Nephron progenitor cell (in vitro differentiated cells): ENCODE measurements around the gene KIF5A.
"Not testable (repeated sequence)": the region's sequence is repeated elsewhere in the genome, so short reads cannot be mapped to it uniquely, and the experiment has no call there.

Experiments
- DNase-seq: peaks from one replicate; pipeline ENCODE4 v3.0.0; 2021
- H3K27ac Mint-ChIP-seq: 2 replicates; pipeline ENCODE4 v1.8.0; 2021; ENCODE audit warnings: mild to moderate bottlenecking, moderate library complexity, mixed read lengths
- H3K27me3 Mint-ChIP-seq: 2 replicates; pipeline ENCODE4 v1.8.0; 2021; ENCODE audit warnings: mild to moderate bottlenecking, low read depth, mixed read lengths; ENCODE audit not compliant: poor library complexity
- H3K36me3 Mint-ChIP-seq: 2 replicates; pipeline ENCODE4 v1.8.0; 2021; ENCODE audit warnings: low read depth, mixed read lengths
- H3K4me1 Mint-ChIP-seq: 2 replicates; pipeline ENCODE4 v1.8.0; 2021; ENCODE audit warnings: mixed read lengths
- H3K4me3 Mint-ChIP-seq: 2 replicates; pipeline ENCODE4 v1.8.0; 2021; ENCODE audit warnings: mild to moderate bottlenecking, moderate library complexity, mixed read lengths
- H3K9me3 Mint-ChIP-seq: 2 replicates; pipeline ENCODE4 v1.8.0; 2021; ENCODE audit warnings: mild to moderate bottlenecking, moderate library complexity, mixed read lengths
- TF ChIP-seq, protein P1 (sequence below): fragments of 200-600 bp; sonication (generic); IDR thresholded peaks from 2 replicates; pipeline ENCODE4 v1.5.0; 2021; ENCODE audit warnings: antibody characterized with exemption

The KIF5A gene

DNA sequence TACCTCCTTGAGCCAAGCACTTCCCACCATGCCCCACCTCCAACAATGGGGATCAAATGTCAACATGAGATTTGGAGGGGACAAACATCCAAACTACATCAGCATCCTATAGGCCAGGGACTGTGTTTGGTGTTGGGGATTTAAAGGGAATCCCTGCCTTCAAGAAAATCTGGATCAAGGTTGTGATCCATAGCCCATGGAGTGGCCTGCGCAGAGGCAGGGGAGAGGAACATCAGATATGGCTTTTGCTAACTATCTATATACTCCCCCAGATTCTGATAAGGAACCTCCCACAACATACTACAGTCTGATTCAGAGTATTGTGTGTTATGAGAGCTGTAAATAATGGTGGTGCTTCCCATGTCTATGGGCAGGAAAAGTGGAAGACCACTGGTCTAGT lies 5.1 kb downstream of the KIF5A start:
- TF ChIP-seq, protein P1, sequence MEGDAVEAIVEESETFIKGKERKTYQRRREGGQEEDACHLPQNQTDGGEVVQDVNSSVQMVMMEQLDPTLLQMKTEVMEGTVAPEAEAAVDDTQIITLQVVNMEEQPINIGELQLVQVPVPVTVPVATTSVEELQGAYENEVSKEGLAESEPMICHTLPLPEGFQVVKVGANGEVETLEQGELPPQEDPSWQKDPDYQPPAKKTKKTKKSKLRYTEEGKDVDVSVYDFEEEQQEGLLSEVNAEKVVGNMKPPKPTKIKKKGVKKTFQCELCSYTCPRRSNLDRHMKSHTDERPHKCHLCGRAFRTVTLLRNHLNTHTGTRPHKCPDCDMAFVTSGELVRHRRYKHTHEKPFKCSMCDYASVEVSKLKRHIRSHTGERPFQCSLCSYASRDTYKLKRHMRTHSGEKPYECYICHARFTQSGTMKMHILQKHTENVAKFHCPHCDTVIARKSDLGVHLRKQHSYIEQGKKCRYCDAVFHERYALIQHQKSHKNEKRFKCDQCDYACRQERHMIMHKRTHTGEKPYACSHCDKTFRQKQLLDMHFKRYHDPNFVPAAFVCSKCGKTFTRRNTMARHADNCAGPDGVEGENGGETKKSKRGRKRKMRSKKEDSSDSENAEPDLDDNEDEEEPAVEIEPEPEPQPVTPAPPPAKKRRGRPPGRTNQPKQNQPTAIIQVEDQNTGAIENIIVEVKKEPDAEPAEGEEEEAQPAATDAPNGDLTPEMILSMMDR = no peak
- no peak overlapping the region for H3K4me3 Mint-ChIP-seq
- no peaks in the 10 kb centered on the region for H3K36me3 Mint-ChIP-seq
- peaks cover 43% of the 10 kb centered on the region for H3K4me1 Mint-ChIP-seq
- H3K9me3 Mint-ChIP-seq = no peaks in the 10 kb centered on the region
- H3K27me3 Mint-ChIP-seq = peaks cover 31% of the 10 kb centered on the region
- DNase-seq = no peak
- H3K27ac Mint-ChIP-seq = no peak overlapping the region

GRCh38 chr12:57558864-57559263 lies 9.0 kb downstream of the KIF5A start:
- Mint-ChIP-seq H3K36me3 (no peaks in the 10 kb centered on the region), H3K27ac (no peak overlapping the region), H3K9me3 (no peaks in the 10 kb centered on the region), H3K27me3 (peaks cover 14% of the 10 kb centered on the region), H3K4me1 (peaks cover 8% of the 10 kb centered on the region), H3K4me3 (no peak overlapping the region)
- TF ChIP-seq, protein P1 = no peak
- DNase-seq = no peak

DNA sequence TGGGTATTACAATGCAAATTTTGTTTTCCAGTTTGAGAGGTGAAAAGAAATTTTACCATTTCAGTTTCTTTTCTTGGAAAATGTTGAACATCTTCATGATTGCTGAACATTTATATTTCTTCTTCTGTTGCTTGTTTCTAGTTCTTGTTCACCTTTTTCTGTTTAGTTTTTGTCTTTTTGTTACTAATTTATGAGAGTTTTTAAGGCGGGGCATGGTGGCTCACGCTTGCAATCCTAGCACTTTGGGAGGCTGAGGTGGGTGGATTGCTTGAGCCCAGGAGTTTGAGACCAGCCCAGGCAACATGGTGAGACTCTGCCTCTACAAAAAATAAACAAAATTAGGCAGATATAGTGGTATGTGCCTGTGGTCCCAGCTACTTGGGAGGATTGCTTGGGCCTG lies 10.7 kb downstream of the KIF5A start:
- no peak for DNase-seq
- H3K4me3 Mint-ChIP-seq = no peak overlapping the region
- no peak overlapping the region for H3K27ac Mint-ChIP-seq
- no peaks in the 10 kb centered on the region for H3K9me3 Mint-ChIP-seq
- TF ChIP-seq, protein P1 = no peak
- no peaks in the 10 kb centered on the region for H3K36me3 Mint-ChIP-seq
- H3K27me3 Mint-ChIP-seq = peaks cover 20% of the 10 kb centered on the region
- H3K4me1 Mint-ChIP-seq = no peaks in the 10 kb centered on the region

DNA sequence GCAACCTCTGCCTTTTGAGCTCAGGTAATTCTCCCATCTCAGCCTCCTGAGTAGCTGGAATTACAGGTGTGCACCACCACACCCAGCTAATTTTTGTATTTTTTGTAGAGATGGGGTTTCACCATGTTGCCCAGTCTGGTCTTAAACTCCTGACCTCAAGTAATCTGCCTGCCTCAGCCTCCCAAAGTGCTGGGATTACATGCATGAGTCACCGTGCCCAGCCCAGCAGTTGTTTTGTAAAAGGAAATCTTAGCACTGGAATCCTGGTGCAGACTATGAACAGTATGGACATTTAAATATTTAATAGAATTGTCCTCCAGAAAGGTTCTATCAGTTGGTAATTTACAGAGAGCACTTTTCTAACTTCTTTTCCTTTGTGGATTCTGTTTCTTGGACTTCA lies 11.3 kb downstream of the KIF5A start:
- H3K27me3 Mint-ChIP-seq = peaks cover 20% of the 10 kb centered on the region
- not testable (repeated sequence) for H3K9me3 Mint-ChIP-seq, H3K4me1 Mint-ChIP-seq, H3K27ac Mint-ChIP-seq, H3K4me3 Mint-ChIP-seq, H3K36me3 Mint-ChIP-seq, DNase-seq

- no peaks in the 10 kb centered on the region for H3K36me3 Mint-ChIP-seq
- no peak overlapping the region for H3K4me3 Mint-ChIP-seq
- TF ChIP-seq, protein P1 = no peak
- no peaks in the 10 kb centered on the region for H3K9me3 Mint-ChIP-seq
- no peaks in the 10 kb centered on the region for H3K4me1 Mint-ChIP-seq
- peaks cover 22% of the 10 kb centered on the region for H3K27me3 Mint-ChIP-seq
- no peak overlapping the region for H3K27ac Mint-ChIP-seq
- DNase-seq = no peak
Measured at GRCh38 chr12:57563358-57563757, 13.5 kb downstream of the KIF5A start.

GRCh38 chr12:57564178-57564740 lies 14.4 kb downstream of the KIF5A start:
- peaks cover 22% of the 10 kb centered on the region for H3K27me3 Mint-ChIP-seq
- no peak for DNase-seq
- TF ChIP-seq, protein P1 = no peak
- no peaks in the 10 kb centered on the region for H3K9me3 Mint-ChIP-seq
- no peaks in the 10 kb centered on the region for H3K36me3 Mint-ChIP-seq
- H3K4me3 Mint-ChIP-seq = no peak overlapping the region
- no peak overlapping the region for H3K27ac Mint-ChIP-seq
- peaks cover 2% of the 10 kb centered on the region for H3K4me1 Mint-ChIP-seq
